ENCODE measurements around the gene SNRNP35. TPM values are rescaled to one million over a fixed set of nuclear protein-coding genes. Genes with fewer than 3 reads are reported as not detected.
"Not testable (repeated sequence)": the region's sequence is repeated elsewhere in the genome, so short reads cannot be mapped to it uniquely, and the experiment has no call there.

SNRNP35 gene
- total RNA-seq, 2 experiments from 2014 or later: 20.8 to 22.0 TPM

- not testable (repeated sequence) for H3K36me3 Mint-ChIP-seq, H3K27ac Mint-ChIP-seq, H3K4me3 Mint-ChIP-seq, DNase-seq, H3K4me1 Mint-ChIP-seq, H3K27me3 Mint-ChIP-seq, H3K9me3 Mint-ChIP-seq
Measured at GRCh38 chr12:123514582-123515221, 56.8 kb downstream of the SNRNP35 start.

GRCh38 chr12:123516216-123516780 lies 58.4 kb downstream of the SNRNP35 start:
- DNase-seq: no peak
- Mint-ChIP-seq H3K9me3 (no peaks in the 10 kb centered on the region), H3K36me3 (peaks cover 2% of the 10 kb centered on the region), H3K27me3 (no peaks in the 10 kb centered on the region), H3K4me3 (no peak overlapping the region), H3K27ac (no peak overlapping the region), H3K4me1 (peaks cover 3% of the 10 kb centered on the region)

Other genes starting within 250 kb of the SNRNP35 start
- gene MPHOSPH9, start 225.0 kb upstream of the SNRNP35 start, total RNA-seq: 10 to 100 TPM; 81.8 to 84.0 TPM
- gene MTRFR, start 224.7 kb upstream of the SNRNP35 start, total RNA-seq: 10 to 100 TPM; 23.5 to 27.2 TPM
- gene CDK2AP1, start 186.3 kb upstream of the SNRNP35 start, total RNA-seq: 100 to 1,000 TPM; 121 to 128 TPM
- 10 to 100 TPM; 50.8 to 50.9 TPM for gene SBNO1, start 93.3 kb upstream of the SNRNP35 start, total RNA-seq
- 10 to 100 TPM; 41.2 to 42.6 TPM for gene KMT5A, start 74.0 kb upstream of the SNRNP35 start, total RNA-seq
- gene RILPL2, start 21.5 kb upstream of the SNRNP35 start, total RNA-seq: 10 to 100 TPM; 18.2 to 18.5 TPM
- 1 to 10 TPM; 1.4 to 1.6 TPM for gene RILPL1, start 75.6 kb downstream of the SNRNP35 start, total RNA-seq
- 100 to 1,000 TPM; 177 to 180 TPM for gene TMED2, start 126.4 kb downstream of the SNRNP35 start, total RNA-seq
- gene DDX55, start 144.0 kb downstream of the SNRNP35 start, total RNA-seq: 10 to 100 TPM; 55.3 to 56.7 TPM
- 10 to 100 TPM; 89.8 to 93.5 TPM for gene EIF2B1, start 175.5 kb downstream of the SNRNP35 start, total RNA-seq
- gene GTF2H3, start 175.7 kb downstream of the SNRNP35 start, total RNA-seq: 10 to 100 TPM; 95.9 TPM
- 1 to 10 TPM; 3.3 to 3.6 TPM for gene TCTN2, start 213.0 kb downstream of the SNRNP35 start, total RNA-seq

Data from activated naive CD8-positive, alpha-beta T cell treated with anti-CD3 and anti-CD28 coated beads for 36 hours (primary cell).